NCI-H1105 (cell line): ENCODE data around the gene UNC13C.

Experiments
- DNase-seq: peaks from one replicate; lab custom pipeline; 2025; lab: John Stamatoyannopoulos, UW

The UNC13C gene

DNA sequence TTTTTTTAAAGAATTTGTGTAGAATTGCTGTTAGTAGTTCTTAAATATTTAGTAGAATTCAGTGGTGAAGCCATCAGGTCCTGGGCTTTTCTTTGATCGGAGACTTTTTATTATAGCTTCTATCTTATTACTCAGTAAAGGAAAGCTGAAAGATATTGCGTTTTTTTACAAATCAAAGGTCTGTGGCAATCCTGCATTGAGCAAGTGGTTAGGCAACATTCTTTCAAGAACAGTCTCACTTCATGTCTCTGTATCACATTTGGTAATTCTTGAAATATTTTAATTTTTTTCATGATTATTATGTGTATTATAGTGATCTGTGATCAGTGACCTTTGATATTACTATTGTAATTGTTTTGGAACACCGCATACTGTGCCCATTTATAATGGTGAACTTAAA, 140.8 kb downstream of the UNC13C start:
- no peak for DNase-seq

DNA sequence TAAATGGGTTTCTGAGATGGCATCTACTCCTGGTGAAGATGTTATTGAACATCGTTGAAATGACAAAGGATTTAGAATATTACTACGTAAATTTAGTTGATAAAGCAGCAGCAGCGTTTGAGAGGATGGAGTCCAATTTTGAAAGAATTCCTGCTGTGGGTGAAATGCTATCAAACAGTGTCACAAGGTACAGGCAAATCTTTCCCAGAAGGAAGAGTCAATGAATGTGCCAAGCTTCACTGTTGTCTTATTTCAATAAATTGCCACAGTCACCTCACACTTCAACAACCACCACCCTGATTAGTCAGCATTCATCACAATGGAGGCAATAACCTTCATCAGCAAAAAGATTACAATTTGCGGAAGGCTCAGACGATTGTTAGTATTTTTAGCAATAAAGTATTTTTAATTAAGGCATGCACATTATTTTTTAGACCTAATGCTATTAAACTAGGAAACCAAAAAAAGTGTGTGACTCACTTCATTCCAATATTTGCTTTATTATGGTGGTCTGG, 142.8 kb downstream of the UNC13C start:
- no peak for DNase-seq

DNA sequence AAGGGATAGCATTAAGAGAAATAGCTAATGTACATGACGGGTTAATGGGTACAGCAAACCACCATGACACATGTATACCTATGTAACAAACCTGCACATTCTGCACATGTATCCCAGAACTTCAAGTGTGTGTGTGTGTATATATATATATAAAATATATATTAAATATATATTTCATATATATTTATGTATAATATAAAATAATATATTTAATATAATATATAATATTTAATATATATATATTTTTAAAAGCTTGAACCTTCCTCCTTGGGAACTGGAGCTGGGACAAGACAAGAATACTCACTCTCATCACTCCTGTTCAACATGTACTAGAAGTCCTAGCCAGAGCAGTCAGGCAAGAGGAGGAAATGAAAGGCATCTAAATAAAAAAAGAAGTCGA, 149.3 kb downstream of the UNC13C start:
- DNase-seq, result no peak

DNA sequence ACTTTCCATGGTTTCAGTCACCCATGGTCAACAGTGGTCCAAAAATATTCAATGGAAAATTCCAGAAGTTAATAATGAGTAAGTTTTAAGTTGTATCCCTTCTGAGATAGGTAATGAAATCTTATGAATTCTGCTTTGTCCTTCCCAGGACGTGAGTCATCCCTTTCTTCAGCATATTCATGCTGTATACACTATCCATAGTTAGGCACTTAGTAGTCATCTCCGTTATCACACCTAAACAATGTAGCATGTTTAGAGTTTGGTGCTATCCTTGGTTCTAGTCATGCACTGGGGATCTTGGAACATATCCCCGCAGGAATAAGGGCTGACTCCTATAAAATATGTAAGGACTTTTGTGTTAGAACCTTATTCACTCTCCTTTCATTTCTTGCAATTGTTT, 153.2 kb downstream of the UNC13C start:
- no peak for DNase-seq

DNA sequence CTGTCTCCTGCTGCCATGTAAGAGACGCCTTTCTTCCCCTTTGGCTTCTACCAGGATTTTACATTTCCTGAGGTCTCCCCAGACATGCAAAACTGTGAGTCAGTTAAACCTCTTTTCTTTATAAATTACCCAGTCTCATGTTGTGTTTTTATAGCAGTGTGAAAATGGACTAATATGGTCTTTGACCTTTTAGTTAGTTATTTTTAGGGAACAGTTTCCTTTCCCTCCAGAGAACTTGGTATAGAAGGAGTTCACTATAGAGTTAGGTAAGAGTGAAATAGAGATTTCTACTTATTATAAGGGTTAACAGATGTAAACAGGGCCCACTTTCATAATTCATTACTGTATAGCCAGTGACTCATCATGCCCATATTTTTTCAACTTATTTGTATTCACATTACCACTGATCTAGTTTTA, 170.9 kb downstream of the UNC13C start:
- DNase-seq, result no peak

DNA sequence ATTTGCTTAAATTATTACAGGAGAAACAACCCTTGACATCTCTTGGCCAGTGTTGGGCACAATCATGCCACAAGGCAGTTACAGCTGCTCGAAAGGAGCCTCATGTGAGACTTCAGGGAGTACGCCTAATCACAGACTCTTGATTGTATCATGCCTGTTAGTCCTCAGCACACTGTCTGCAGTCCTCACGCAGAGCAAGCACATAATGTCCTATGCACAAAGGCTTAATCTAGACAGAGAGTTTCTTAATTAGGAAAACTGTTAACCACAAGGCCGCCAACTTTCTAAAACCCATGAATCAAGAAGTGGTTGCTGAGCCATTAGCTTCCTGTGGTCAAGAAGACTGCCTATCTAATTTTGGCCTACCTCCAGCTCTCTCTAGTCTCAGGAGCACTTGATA, 172.0 kb downstream of the UNC13C start:
- DNase-seq, result no peak

DNA sequence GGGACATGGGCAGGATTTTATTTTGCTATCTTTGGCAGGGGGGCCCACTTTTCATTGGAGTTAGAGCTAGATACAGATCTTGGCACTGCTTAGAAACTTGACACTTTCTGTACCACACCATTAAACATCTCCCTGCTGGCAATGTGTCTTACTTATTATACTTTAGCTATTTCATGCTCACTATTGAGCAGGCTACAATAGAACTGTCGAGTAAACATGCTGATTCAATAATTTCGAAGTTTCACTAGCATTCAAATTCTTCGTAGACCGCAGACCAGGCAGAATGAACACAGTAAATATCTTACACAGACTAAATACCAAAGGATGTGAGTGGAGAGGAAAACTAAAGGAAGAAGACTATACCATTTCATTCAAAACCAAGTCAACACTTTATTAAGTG, 180.8 kb downstream of the UNC13C start:
- DNase-seq, result no peak

DNA sequence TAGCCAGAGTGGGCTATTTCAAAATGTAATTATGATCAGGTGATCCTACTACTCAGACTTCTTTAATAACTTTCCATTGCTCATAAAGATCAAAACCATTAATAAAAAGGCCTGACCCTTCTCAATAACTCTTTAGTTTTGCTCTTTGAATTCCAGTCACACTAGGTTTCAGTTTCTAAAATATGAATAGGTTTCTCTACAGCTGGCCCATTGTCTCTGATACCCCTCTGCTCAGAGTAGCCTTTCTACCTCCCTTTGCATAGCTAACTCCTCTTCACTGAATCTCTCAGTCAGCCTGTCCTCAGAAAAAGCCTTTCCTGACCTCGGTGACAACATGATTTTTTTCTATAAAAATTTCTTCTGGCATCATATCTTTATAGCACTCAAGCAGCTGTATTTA, 209.1 kb downstream of the UNC13C start:
- no peak for DNase-seq

DNA sequence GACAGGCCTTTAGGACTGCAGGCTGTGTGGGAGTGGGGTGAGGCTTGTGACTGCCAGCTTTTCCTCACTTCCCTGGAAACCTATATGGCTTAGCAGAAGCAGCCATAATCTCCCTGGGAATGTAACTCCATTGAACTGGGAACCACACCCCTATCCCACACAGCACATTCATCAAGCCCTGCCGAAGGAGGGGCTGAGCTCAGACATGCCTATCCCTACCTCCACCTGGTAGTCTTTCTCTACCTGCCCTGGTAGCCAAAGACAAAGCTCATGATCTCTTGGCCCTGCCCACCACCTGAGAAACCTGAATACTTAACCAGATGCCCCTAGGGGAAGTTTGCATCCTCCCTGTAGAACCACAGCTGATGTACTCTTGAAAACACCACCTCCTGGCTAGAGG, 219.8 kb downstream of the UNC13C start:
- no peak for DNase-seq

DNA sequence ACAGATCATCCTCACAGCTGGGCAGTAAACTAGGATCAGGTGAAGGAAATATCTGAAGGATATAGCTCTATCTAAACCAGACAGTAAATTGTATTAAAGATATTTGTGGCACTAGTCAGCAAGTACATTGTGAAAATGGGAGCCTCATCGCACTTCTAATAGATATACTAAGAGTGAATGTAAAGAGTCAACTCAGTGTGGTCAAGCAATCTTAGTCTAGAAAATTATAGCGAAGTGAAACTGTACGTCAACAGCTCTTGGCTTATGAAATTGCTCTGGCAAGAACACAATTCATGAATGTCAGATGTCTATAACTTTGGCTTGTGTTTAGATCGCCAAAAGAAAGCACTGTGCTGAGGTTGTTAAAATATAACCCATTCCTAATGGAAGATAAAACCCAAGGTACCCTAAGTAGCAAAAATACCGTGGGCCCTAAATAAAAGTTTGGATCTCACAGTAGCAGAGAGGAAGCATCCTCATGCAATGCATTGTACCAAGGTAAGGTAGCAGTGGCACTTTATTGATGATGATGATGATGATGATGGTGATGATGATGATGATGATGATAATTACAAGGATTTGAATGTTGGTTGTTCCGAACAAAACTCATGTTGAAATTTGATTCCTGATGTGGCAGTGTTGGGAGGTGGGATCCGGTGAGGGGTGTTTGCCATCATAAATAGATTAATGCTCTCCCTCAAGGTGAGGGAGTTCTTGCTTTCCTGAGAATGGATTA, 228.5 kb downstream of the UNC13C start:
- DNase-seq, result no peak

DNA sequence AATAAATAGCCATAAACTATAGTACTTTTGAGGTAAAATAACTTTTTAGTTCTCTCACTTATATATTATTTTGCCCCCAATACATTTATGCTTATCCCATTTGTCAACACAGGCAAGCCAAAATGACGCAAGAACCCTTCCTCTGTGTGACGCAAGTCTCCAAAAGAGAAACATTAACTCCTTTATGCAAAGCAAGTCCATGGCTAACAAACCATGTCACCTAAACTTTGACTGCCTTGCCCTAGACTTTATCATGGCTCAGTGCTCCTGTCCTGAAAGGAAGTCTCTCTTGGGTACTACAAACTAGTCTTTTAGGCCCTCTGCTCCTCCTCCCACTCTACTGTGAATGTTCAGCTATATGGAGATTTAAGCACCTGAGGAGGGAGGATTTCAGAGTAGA, 230.5 kb downstream of the UNC13C start:
- DNase-seq, result no peak

DNA sequence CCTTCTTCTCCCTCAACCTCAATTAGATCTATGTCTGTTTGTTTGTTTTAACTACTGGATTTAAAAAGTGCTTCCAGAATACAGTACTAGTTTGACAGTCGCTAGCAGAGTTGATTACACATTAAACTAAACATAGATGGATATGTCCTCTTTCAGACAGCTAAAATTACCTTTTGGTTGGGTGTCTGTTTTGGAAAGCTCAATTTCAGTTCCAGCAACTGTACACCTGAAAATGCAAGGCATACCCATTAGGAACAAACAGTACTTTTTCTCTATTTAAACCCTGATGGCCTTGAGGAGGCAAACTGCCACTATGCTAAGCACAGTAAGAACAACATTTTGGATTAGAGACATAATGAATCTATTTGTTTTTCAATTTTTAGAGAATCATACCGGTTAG, 234.4 kb downstream of the UNC13C start:
- no peak for DNase-seq

DNA sequence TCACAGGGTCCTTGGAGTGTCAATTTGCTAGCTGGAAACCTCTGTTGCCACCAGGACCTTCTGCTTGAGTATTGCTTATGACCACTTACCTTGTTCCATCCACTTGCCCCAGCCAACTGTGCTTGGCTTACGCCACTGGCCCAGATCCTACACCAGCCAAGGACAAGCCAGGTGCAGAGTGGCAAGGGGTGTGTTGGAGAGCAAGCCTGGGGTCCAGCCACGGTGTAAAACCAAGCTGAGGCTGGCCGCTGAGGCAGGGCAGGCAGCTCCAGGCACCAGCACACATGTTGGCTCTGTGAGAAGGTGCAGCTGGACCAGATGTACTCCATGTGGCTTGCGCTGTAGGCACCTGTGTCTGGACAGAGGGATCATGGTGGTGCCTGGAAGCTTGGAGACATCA, 248.2 kb downstream of the UNC13C start:
- no peak for DNase-seq

DNA sequence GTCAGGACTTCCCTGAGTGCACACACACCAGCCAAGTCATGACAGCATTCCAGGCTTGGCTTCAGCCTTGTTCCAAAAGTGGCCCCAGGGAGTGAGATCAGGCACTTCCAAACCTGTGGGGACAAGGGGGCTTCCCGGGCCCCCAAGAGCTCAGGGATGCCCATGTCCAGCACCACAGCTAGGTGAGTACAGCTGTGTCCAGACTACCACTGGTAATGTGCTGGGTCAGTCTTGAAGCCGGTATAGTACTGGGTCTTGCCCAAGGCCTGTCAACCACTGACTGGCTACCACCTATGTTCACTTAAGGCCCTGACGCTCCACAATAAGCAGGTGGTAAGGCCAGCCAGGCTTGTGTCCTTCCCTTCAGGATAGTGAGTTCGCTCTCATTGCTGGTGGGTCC, 249.3 kb downstream of the UNC13C start:
- DNase-seq, result no peak

DNA sequence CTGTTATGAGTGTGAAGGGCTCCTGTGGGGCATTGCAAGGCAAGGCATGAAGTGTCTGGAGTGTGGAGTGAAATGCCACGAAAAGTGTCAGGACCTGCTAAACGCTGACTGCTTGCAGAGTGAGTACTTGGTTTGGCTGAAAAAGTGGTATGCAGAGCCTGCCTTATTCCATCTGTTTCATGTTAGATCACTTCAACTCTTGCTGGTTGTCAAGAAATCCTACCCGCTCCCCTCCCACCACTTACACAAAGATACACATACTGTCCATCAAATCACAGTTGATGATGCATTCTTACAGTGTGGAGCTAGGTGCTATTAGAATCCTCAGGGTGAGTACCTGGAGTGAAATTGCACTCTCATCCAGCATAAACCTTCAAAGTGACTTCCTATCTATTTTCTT, 272.1 kb downstream of the UNC13C start:
- no peak for DNase-seq

DNA sequence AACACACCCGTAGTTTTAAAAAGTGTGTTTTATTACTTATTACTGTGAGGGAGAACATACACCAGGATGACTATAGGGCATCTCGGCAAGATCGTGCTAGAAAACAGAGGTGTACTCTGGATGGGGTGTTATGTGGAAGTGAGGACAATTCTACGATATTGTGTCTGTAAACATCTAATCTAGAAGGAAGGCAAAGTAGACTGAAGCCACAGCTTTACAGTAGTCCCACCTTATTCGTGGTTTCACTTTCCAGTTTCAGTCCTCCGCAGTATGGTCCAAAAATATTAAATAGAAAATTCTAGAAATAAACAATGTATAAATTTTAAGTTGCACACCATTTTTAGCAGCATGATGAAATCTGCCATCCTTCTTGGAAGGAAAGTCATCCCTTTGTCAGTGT, 277.9 kb downstream of the UNC13C start:
- no peak for DNase-seq

DNA sequence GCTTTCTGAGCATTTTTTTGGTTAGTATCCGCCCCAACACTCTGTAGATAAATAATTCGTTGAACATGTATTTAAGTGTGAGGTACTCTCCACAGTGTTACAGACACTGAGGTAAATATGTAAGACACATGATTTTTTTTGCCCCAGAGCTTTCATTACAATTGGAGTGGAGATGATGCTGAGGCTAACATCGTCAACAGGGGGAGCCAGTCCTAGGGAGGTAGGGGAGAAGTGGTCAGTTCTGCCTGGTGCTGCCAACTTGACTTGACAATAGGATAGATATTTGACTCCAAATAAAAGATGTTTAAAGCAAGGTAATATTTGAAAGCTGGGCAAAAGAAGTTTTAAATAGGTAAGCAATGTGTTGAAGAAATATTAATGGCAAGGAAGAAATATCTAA, 295.7 kb downstream of the UNC13C start:
- no peak for DNase-seq

DNA sequence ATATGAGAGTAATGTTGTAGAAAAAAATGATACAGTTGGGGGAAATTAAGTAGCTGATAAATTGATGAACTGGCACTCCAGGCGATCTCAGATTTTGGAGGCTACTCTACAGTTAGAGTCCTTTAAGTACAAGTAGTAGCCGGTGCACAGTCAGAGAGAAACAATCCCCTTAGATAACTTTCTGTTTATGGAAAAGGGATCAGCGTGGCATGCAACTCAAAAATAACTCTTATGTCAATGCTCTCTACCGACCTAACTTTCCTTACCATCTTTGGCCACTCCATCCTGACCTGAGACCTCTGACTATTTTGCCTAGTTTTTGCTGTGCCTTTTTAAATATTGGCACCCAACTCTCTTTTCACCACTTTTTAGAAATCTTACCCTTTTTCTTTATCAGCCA, 299.6 kb downstream of the UNC13C start:
- DNase-seq, result no peak

DNA sequence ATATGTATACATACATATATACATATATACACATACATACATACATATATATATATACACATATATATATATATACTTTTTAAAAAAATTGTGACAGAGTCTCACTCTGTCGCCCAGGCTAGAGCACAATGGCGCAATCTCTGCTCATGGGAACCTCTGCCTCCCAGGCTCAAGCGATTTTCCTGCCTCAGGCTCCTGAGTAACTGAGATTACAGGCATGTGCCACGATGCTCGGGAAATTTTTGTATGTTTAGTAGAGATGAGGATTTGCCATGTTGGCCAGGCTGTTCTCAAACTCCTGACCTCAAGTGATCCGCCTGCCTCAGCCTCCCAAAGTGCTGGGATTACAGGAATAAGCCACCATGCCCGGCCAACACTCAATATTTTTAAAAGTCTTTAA, 302.5 kb downstream of the UNC13C start:
- DNase-seq, result no peak

DNA sequence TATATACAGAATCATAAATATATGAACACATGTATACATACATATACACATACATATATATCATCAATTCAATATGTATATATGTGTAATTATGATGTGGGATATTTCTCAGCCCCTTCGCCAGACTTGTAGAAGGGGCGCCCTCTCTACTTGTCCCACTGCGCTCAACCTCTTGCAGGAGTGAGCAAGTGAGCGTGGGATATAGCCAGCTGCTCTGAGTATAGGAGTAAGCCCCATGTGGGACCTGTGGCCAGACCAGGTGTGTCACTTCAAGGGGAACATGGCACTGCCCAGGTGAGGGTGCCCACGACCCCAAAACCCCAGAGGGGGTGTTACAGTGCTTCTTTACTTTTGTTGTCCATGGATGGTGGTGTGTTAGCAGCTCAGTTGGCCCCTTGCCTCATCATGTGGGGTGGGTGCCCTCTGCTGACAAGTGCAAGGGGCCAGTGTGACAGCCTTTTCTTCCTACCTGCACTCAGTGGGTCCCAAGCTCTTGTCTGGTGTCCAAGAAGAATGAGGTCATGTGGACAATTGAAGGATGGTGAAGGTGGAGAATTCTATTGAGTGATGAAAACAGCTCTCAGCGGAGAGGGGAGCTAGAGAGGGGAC, 304.1 kb downstream of the UNC13C start:
- DNase-seq, result no peak

DNA sequence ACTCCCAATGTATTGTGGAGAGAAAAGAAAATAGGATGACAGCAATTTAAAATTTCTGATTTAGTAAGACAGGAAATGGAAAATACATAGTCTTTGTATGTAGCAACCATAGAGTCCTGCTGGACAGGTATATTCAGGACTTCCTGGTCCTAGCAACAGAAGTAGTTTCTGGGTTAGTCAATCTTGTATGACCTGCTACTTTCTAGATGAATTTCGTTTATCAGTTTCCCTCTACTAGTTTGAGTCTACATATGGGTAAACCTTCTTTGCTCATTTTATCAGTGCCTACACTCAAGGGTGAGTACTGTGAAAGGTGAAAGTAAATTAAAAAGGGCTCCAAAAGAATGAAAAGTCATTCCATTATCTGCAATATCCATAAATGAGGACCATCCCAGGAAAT, 309.8 kb downstream of the UNC13C start:
- no peak for DNase-seq

DNA sequence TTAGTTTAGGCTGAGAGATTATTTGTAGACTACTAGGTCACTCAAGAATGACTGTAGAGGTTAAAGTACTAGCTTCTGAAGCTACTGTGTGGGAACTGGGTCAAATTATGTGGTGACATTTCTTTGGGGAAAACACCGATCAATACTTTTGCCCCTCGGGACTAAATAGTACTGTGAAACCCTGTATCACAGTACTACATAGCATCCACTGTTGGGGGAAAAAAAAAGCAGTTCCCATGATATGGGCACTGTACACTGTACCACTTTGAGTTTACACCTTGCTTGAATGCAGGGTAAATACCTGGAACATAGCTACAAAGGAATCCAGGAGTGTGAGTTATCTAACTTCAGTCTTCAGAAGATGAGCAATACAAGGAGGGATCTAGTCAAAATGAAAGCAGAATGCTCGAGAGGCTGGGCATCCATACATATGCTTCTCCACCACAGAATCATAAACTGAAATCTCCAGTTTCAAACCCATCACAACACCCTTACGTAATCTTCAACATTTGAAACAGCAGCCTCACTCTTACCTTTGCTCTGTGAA, 311.4 kb downstream of the UNC13C start:
- DNase-seq, result no peak

DNA sequence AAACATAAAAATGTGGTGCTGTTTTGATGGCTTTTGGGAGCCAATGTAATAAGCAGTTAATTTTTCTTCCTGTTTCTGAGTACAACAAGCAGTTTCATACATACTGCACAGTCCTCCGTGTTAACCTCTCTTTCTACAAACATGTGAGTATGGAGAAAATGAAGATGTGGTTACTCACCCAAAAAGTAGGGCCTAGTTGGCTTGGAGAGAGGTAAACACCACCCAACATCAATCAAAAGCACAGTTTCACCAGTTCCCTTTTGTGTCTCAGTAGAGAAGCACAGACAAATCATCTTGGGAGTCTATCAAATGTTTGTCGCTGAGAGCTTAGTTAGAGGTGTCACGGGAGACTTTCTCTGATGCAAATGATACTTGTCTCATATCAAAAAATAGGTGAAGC, 320.2 kb downstream of the UNC13C start:
- no peak for DNase-seq

DNA sequence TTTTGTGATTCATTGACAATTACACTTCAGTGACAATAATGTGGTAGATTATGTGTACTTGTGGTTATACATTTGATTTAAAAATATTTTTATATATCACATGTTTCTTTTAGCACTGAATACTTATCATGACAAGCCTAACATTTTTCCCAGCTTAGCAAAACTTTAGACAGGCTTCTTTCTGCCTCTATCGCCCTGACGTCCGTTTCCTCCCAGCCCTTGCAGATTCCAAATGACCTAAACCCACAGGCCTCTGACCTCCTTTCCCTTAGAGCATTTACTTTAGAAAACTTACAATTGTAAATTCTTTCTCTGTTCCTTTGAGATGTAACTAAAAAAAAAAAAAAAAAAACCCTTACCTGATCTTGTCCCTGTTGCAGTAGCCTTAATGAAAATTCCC, 326.1 kb downstream of the UNC13C start:
- DNase-seq, result no peak
